Uterus (tissue), 2 donors: ENCODE results near the gene FKBP2.

Source experiments
- POLR2A ChIP-seq, 2 donors: fragments of 450-650 bp; IDR thresholded peaks; one replicate each; pipeline ENCODE4 v1.6.1; 2016; ENCODE audit warnings: antibody characterized with exemption in 2 of 2, mild to moderate bottlenecking in 1 of 2, moderate library complexity in 1 of 2
- TF ChIP-seq, protein P1 (sequence below), 4 experiments: fragments of 200-600 bp in 2 of 4; fragments of 450-650 bp in 2 of 4; sonication (generic) in 2 of 4; IDR thresholded peaks; one replicate each; pipeline ENCODE4 v1.5.1; 2016 to 2019; ENCODE audit warnings: antibody characterized with exemption in 4 of 4, mild to moderate bottlenecking in 2 of 4, moderate library complexity in 1 of 4

DNA sequence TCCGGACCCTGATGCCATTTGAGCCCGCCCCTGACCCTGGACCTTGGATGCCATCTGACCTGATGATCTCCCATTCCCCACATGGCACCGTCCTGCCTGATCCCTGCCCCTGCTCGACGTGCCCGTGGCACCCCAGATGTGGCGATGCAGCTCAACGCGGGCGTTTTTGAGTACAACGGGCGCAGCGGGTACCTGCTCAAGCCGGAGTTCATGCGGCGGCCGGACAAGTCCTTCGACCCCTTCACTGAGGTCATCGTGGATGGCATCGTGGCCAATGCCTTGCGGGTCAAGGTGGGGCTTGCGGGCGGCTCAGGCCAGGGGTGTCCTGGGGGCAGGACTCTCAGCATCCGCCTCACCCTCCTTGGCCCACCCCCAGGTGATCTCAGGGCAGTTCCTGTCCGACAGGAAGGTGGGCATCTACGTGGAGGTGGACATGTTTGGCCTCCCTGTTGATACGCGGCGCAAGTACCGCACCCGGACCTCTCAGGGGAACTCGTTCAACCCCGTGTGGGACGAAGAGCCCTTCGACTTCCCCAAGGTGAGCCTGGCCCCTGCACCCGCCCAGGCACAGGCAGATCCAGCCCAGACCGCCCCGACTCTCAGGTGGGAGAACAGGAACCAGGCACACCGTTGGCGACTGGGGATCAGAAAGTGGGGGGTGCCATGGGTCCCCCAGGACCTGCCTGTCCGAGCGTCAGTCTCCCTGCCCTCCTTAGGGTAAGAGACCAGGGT is 21.5 kb downstream of the FKBP2 start:
- TF ChIP-seq, protein P1, sequence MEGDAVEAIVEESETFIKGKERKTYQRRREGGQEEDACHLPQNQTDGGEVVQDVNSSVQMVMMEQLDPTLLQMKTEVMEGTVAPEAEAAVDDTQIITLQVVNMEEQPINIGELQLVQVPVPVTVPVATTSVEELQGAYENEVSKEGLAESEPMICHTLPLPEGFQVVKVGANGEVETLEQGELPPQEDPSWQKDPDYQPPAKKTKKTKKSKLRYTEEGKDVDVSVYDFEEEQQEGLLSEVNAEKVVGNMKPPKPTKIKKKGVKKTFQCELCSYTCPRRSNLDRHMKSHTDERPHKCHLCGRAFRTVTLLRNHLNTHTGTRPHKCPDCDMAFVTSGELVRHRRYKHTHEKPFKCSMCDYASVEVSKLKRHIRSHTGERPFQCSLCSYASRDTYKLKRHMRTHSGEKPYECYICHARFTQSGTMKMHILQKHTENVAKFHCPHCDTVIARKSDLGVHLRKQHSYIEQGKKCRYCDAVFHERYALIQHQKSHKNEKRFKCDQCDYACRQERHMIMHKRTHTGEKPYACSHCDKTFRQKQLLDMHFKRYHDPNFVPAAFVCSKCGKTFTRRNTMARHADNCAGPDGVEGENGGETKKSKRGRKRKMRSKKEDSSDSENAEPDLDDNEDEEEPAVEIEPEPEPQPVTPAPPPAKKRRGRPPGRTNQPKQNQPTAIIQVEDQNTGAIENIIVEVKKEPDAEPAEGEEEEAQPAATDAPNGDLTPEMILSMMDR (IDR thresholded peaks at IDR 0.05), result no peak
- no peak for TF ChIP-seq POLR2A (IDR thresholded peaks at IDR 0.05)
